ENCODE results near the gene KRT5. TPM values are rescaled to one million over a fixed set of nuclear protein-coding genes. Genes with fewer than 3 reads are reported as not detected.

KRT5 gene
- total and polyA plus RNA-seq, 2 experiments from 2014 or later: not detected

GRCh38 chr12:52551216-52551865, 31.1 kb upstream of the KRT5 start:
- H3K36me3 Mint-ChIP-seq (ENCODE audit: low read depth): no peaks in the 10 kb centered on the region; the same call in 2 of the 3 replicates
- Histone ChIP-seq H3K27ac (ENCODE audit: low read depth) (no peak overlapping the region), H3K36me3 (ENCODE audit: insufficient read depth) (no peaks in the 10 kb centered on the region), H4K20me1 (replicated peaks; ENCODE audit: insufficient read depth) (no peaks in the 10 kb centered on the region), H3F3A (replicated peaks; ENCODE audit: low read depth) (no peaks in the 10 kb centered on the region), H3K4me1 (ENCODE audit: insufficient read depth) (no peaks in the 10 kb centered on the region), H3K9me2 (ENCODE audit: insufficient read depth) (0 out of 2 replicates have a peak, but pooled peaks cover 7% of the 10 kb centered on the region), H3K4me3 (no peak overlapping the region), H3K27me3 (ENCODE audit: insufficient read depth) (no peaks in the 10 kb centered on the region), H3K4me2 (no peak overlapping the region), H3K79me2 (replicated peaks; ENCODE audit: insufficient read depth) (no peaks in the 10 kb centered on the region), H2AFZ (no peak overlapping the region)
- peaks cover 8% of the 10 kb centered on the region for H3K27me3 Mint-ChIP-seq (ENCODE audit: insufficient read depth, low read depth, poor library complexity)
- no peaks in the 10 kb centered on the region for H3K4me1 Mint-ChIP-seq
- ATAC-seq (no peak), DNase-seq (ENCODE audit: low spot score) (no peak)
- H3K27ac Mint-ChIP-seq: no peak overlapping the region
- H3K4me3 Mint-ChIP-seq: no peak overlapping the region
- TF ChIP-seq JUNB (IDR thresholded peaks at IDR 0.05; ENCODE audit: unreplicated experiment): no peak
- TF ChIP-seq REST (IDR thresholded peaks at IDR 0.05; ENCODE audit: unreplicated experiment): no peak
- no peak for TF ChIP-seq ZNF114 (CRISPR knock-in tag; IDR thresholded peaks at IDR 0.05)
- TF ChIP-seq ZNF331 (CRISPR knock-in tag; IDR thresholded peaks at IDR 0.05; ENCODE audit: low read depth): no peak
- no peak for TF ChIP-seq ZNF462 (CRISPR knock-in tag; IDR thresholded peaks at IDR 0.05)
- no peak for TF ChIP-seq STAT1 (IDR thresholded peaks at IDR 0.05; ENCODE audit: unreplicated experiment)
- no peak for TF ChIP-seq CREB1 (CRISPR knock-in tag; IDR thresholded peaks at IDR 0.05; ENCODE audit: low read depth)
- no peak for TF ChIP-seq EZH2phosphoT487 (IDR thresholded peaks at IDR 0.05; ENCODE audit: unreplicated experiment)
- no peak for TF ChIP-seq ETS1 (IDR thresholded peaks at IDR 0.05)
- no peak for TF ChIP-seq EZH2 (IDR thresholded peaks at IDR 0.05; ENCODE audit: low read depth, unreplicated experiment)
- TF ChIP-seq CTCF (conservative IDR thresholded peaks at IDR 0.05; ENCODE audit: low read depth in 2 of 2): no peak
- no peak for TF ChIP-seq POLR2AphosphoS5 (IDR thresholded peaks at IDR 0.05; ENCODE audit: low read depth)
- no peak for TF ChIP-seq NANOG (IDR thresholded peaks at IDR 0.05; ENCODE audit: borderline replicate concordance)
- H3K9me3 Mint-ChIP-seq: no peaks in the 10 kb centered on the region
